HepG2 (cell line): ENCODE results near the gene MRPL50. TPM values are rescaled to one million over a fixed set of nuclear protein-coding genes. Genes with fewer than 3 reads are reported as not detected.
A peak's percentile ranks its signal among the peaks of the same experiment; 100 is the strongest.

Experiments
- CBFB ChIP-seq: sonication (generic); formaldehyde crosslinking; IDR thresholded peaks from 2 replicates; pipeline ENCODE4 v1.4.0; 2020; ENCODE audit warnings: missing genetic modification reagents
- KLF11 ChIP-seq: IDR thresholded peaks from 2 replicates; pipeline ENCODE4 v1.6.1; 2016; ENCODE audit warnings: missing compliant biosample characterization
- ZBTB7A ChIP-seq: sonication (generic); formaldehyde crosslinking; IDR thresholded peaks from 2 replicates; pipeline ENCODE4 v1.8.0; 2022; ENCODE audit warnings: mild to moderate bottlenecking, missing genetic modification reagents
- ZBTB8A ChIP-seq: sonication (generic); formaldehyde crosslinking; IDR thresholded peaks from 2 replicates; pipeline ENCODE4 v1.4.0; 2020; ENCODE audit warnings: mild to moderate bottlenecking, low read depth, missing genetic modification reagents, borderline replicate concordance
- ZNF253 ChIP-seq: sonication (generic); formaldehyde crosslinking; IDR thresholded peaks from 2 replicates; pipeline ENCODE4 v1.8.0; 2022; ENCODE audit warnings: mild to moderate bottlenecking, missing genetic modification reagents, borderline replicate concordance
- ZNF446 ChIP-seq: sonication (generic); formaldehyde crosslinking; IDR thresholded peaks from 2 replicates; pipeline ENCODE4 v1.5.0; 2020; ENCODE audit warnings: mild to moderate bottlenecking, missing genetic modification reagents
- ZNF737 ChIP-seq: sonication (generic); formaldehyde crosslinking; IDR thresholded peaks from 2 replicates; pipeline ENCODE4 v1.5.0; 2020; ENCODE audit warnings: missing genetic modification reagents, mild to moderate bottlenecking, borderline replicate concordance
- ZNF83 ChIP-seq: sonication (generic); formaldehyde crosslinking; IDR thresholded peaks from 2 replicates; pipeline ENCODE4 v1.4.0; 2020; ENCODE audit warnings: missing genetic modification reagents, mild to moderate bottlenecking, borderline replicate concordance
- polyA plus RNA-seq, 8 experiments: library from polyadenylated mRNA; depleted of rRNA in 3 of 8; stranded (reverse) in 7 of 8; unstranded in 1 of 8; fragments of >200 nt; fragmentation: Illumina TruSeq in 4 of 8; extraction: Trizol in 4 of 8; gene quantifications; 2 replicates each; pipeline versions ENCODE4 v1.2.1 to v1.2.3, GENCODE V29; 2011 to 2016; ENCODE audit warnings: low read depth in 4 of 8, missing spikeins in 1 of 8, mixed read lengths in 1 of 8; ENCODE audit not compliant: insufficient read depth in 1 of 8
- total RNA-seq, 5 experiments: library from RNA; depleted of rRNA; stranded (reverse); fragments of >200 nt; fragmentation: Illumina TruSeq; extraction: Trizol; gene quantifications; 2 replicates each; pipeline ENCODE4 v1.2.3, GENCODE V29; 2016; ENCODE audit warnings: low read depth in 1 of 5
- TF ChIP-seq, protein P1 (sequence below): sonication (generic); formaldehyde crosslinking; IDR thresholded peaks from 2 replicates; pipeline ENCODE4 v1.4.0; 2020; ENCODE audit warnings: missing genetic modification reagents, borderline replicate concordance
- TF ChIP-seq, protein P2 (sequence below): sonication (generic); formaldehyde crosslinking; IDR thresholded peaks from 2 replicates; pipeline ENCODE4 v1.8.1; 2022; ENCODE audit warnings: mild to moderate bottlenecking, missing genetic modification reagents
- TF ChIP-seq, protein P3 (sequence below): sonication (generic); formaldehyde crosslinking; IDR thresholded peaks from 2 replicates; pipeline ENCODE4 v1.4.0; 2020; ENCODE audit warnings: mild to moderate bottlenecking, missing genetic modification reagents, borderline replicate concordance
- TF ChIP-seq, protein P4 (sequence below): sonication (generic); formaldehyde crosslinking; IDR thresholded peaks from 2 replicates; pipeline ENCODE4 v1.4.0; 2020; ENCODE audit warnings: missing genetic modification reagents
- TF ChIP-seq, protein P5 (sequence below): sonication (generic); formaldehyde crosslinking; IDR thresholded peaks from 2 replicates; pipeline ENCODE4 v1.9.0; 2022; ENCODE audit warnings: low read depth, missing genetic modification reagents
- TF ChIP-seq, protein P6 (sequence below): sonication (generic); formaldehyde crosslinking; IDR thresholded peaks from 2 replicates; pipeline ENCODE4 v1.5.0; 2020; ENCODE audit warnings: missing genetic modification reagents, mild to moderate bottlenecking, borderline replicate concordance

Gene MRPL50
- total and polyA plus RNA-seq, 2 of the 13 experiments (the other 11 are each of a cell fraction or from before 2014, with no cell fraction given): 37.1 to 70.0 TPM

DNA sequence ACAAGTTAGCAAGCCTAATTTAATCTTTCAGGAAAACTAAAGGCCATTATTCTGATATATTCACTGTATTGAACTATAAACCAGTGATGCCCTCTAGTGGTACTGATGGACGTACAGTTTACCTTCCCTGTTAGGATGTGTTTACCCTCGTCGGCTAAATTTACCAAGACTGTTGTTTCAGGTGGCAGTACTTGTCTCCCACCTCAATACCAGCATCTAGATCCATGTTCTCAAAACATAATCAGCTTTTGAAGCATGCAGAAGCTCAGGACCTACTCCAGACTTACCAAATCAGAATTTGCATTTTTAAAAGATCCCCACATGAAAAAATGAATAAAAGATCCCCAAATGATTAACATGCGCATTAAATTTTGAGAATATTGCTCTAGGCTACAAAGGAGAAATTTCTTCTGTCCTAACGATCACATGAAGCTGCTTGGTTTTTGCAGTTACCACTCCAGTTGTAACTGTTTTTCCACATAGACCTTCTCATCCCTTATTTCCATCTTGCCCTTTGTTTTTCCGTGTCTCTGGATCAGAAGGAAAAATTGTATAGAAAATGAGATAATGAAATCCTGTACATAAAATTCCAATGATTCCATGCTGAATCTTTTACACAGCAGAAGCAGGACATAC is 10.4 kb downstream of the MRPL50 start (continued):
- TF ChIP-seq, protein P1, sequence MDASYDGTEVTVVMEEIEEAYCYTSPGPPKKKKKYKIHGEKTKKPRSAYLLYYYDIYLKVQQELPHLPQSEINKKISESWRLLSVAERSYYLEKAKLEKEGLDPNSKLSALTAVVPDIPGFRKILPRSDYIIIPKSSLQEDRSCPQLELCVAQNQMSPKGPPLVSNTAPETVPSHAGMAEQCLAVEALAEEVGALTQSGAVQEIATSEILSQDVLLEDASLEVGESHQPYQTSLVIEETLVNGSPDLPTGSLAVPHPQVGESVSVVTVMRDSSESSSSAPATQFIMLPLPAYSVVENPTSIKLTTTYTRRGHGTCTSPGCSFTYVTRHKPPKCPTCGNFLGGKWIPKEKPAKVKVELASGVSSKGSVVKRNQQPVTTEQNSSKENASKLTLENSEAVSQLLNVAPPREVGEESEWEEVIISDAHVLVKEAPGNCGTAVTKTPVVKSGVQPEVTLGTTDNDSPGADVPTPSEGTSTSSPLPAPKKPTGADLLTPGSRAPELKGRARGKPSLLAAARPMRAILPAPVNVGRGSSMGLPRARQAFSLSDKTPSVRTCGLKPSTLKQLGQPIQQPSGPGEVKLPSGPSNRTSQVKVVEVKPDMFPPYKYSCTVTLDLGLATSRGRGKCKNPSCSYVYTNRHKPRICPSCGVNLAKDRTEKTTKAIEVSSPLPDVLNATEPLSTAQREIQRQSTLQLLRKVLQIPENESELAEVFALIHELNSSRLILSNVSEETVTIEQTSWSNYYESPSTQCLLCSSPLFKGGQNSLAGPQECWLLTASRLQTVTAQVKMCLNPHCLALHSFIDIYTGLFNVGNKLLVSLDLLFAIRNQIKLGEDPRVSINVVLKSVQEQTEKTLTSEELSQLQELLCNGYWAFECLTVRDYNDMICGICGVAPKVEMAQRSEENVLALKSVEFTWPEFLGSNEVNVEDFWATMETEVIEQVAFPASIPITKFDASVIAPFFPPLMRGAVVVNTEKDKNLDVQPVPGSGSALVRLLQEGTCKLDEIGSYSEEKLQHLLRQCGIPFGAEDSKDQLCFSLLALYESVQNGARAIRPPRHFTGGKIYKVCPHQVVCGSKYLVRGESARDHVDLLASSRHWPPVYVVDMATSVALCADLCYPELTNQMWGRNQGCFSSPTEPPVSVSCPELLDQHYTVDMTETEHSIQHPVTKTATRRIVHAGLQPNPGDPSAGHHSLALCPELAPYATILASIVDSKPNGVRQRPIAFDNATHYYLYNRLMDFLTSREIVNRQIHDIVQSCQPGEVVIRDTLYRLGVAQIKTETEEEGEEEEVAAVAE (CRISPR knock-in tag): 0 out of 2 replicates have a peak, but pooled peaks have one; percentile 15
- TF ChIP-seq, protein P2, sequence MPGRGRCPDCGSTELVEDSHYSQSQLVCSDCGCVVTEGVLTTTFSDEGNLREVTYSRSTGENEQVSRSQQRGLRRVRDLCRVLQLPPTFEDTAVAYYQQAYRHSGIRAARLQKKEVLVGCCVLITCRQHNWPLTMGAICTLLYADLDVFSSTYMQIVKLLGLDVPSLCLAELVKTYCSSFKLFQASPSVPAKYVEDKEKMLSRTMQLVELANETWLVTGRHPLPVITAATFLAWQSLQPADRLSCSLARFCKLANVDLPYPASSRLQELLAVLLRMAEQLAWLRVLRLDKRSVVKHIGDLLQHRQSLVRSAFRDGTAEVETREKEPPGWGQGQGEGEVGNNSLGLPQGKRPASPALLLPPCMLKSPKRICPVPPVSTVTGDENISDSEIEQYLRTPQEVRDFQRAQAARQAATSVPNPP (CRISPR knock-in tag): no peak
- TF ChIP-seq ZNF446 (CRISPR knock-in tag) (no peak), ZBTB8A (no peak), KLF11 (CRISPR knock-in tag) (0 out of 2 replicates have a peak, but pooled peaks have one; percentile 58), ZNF83 (CRISPR knock-in tag) (no peak), ZNF253 (no peak), ZBTB7A (CRISPR knock-in tag) (no peak), ZNF737 (CRISPR knock-in tag) (no peak), CBFB (CRISPR knock-in tag) (no peak)
- TF ChIP-seq, protein P3, sequence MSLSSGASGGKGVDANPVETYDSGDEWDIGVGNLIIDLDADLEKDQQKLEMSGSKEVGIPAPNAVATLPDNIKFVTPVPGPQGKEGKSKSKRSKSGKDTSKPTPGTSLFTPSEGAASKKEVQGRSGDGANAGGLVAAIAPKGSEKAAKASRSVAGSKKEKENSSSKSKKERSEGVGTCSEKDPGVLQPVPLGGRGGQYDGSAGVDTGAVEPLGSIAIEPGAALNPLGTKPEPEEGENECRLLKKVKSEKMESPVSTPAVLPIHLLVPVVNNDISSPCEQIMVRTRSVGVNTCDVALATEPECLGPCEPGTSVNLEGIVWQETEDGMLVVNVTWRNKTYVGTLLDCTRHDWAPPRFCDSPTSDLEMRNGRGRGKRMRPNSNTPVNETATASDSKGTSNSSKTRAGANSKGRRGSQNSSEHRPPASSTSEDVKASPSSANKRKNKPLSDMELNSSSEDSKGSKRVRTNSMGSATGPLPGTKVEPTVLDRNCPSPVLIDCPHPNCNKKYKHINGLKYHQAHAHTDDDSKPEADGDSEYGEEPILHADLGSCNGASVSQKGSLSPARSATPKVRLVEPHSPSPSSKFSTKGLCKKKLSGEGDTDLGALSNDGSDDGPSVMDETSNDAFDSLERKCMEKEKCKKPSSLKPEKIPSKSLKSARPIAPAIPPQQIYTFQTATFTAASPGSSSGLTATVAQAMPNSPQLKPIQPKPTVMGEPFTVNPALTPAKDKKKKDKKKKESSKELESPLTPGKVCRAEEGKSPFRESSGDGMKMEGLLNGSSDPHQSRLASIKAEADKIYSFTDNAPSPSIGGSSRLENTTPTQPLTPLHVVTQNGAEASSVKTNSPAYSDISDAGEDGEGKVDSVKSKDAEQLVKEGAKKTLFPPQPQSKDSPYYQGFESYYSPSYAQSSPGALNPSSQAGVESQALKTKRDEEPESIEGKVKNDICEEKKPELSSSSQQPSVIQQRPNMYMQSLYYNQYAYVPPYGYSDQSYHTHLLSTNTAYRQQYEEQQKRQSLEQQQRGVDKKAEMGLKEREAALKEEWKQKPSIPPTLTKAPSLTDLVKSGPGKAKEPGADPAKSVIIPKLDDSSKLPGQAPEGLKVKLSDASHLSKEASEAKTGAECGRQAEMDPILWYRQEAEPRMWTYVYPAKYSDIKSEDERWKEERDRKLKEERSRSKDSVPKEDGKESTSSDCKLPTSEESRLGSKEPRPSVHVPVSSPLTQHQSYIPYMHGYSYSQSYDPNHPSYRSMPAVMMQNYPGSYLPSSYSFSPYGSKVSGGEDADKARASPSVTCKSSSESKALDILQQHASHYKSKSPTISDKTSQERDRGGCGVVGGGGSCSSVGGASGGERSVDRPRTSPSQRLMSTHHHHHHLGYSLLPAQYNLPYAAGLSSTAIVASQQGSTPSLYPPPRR (CRISPR knock-in tag): no peak
- TF ChIP-seq, protein P4, sequence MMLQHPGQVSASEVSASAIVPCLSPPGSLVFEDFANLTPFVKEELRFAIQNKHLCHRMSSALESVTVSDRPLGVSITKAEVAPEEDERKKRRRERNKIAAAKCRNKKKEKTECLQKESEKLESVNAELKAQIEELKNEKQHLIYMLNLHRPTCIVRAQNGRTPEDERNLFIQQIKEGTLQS (CRISPR knock-in tag): no peak
- TF ChIP-seq, protein P5, sequence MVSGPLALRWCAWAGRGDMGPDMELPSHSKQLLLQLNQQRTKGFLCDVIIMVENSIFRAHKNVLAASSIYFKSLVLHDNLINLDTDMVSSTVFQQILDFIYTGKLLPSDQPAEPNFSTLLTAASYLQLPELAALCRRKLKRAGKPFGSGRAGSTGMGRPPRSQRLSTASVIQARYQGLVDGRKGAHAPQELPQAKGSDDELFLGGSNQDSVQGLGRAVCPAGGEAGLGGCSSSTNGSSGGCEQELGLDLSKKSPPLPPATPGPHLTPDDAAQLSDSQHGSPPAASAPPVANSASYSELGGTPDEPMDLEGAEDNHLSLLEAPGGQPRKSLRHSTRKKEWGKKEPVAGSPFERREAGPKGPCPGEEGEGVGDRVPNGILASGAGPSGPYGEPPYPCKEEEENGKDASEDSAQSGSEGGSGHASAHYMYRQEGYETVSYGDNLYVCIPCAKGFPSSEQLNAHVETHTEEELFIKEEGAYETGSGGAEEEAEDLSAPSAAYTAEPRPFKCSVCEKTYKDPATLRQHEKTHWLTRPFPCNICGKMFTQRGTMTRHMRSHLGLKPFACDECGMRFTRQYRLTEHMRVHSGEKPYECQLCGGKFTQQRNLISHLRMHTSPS (CRISPR knock-in tag): 0 out of 2 replicates have a peak, but pooled peaks have one; percentile 26
- TF ChIP-seq, protein P6, sequence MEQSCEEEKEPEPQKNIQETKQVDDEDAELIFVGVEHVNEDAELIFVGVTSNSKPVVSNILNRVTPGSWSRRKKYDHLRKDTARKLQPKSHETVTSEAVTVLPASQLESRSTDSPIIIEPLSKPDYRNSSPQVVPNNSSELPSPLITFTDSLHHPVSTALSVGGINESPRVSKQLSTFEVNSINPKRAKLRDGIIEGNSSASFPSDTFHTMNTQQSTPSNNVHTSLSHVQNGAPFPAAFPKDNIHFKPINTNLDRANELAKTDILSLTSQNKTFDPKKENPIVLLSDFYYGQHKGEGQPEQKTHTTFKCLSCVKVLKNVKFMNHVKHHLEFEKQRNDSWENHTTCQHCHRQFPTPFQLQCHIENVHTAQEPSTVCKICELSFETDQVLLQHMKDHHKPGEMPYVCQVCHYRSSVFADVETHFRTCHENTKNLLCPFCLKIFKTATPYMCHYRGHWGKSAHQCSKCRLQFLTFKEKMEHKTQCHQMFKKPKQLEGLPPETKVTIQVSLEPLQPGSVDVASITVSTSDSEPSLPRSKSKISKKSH (CRISPR knock-in tag): no peak
